WTC11 (cell line): ENCODE results near the gene CCL22.

ENCODE experiments used
- CTCF ChIP-seq: fragments of 200-600 bp; IDR thresholded peaks from 2 replicates; pipeline ENCODE4 v1.8.0; 2022; ENCODE audit warnings: antibody characterized with exemption
- NFATC4 ChIP-seq: fragments of 250-450 bp; sonication (Bioruptor Pico); IDR thresholded peaks from 2 replicates; pipeline ENCODE4 v1.9.0; 2021; ENCODE audit warnings: mild to moderate bottlenecking
- NFE2L1 ChIP-seq: sonication (generic); formaldehyde crosslinking; IDR thresholded peaks from 2 replicates; pipeline ENCODE4 v1.8.1; 2023; ENCODE audit warnings: missing genetic modification reagents
- NFYB ChIP-seq: sonication (generic); formaldehyde crosslinking; conservative IDR thresholded peaks from 2 replicates; pipeline ENCODE4 v1.8.0; 2022; ENCODE audit warnings: low read depth, missing genetic modification reagents
- USF2 ChIP-seq: sonication (generic); formaldehyde crosslinking; IDR thresholded peaks from 2 replicates; pipeline ENCODE4 v1.8.1; 2023; ENCODE audit warnings: mild to moderate bottlenecking, missing genetic modification reagents, moderate library complexity
- ZNF317 ChIP-seq: sonication (generic); formaldehyde crosslinking; IDR thresholded peaks from 2 replicates; pipeline ENCODE4 v1.8.1; 2023; ENCODE audit warnings: low read depth, mild to moderate bottlenecking, moderate library complexity, missing genetic modification reagents, borderline replicate concordance
- ZNF671 ChIP-seq: fragments of 250-450 bp; sonication (Bioruptor Pico); IDR thresholded peaks from 2 replicates; pipeline ENCODE4 v1.8.0; 2021; ENCODE audit warnings: mild to moderate bottlenecking
- TF ChIP-seq, protein P1 (sequence below): sonication (generic); formaldehyde crosslinking; IDR thresholded peaks from 2 replicates; pipeline ENCODE4 v1.8.1; 2023; ENCODE audit warnings: mild to moderate bottlenecking, missing genetic modification reagents, borderline replicate concordance
- TF ChIP-seq, protein P2 (sequence below): sonication (generic); formaldehyde crosslinking; IDR thresholded peaks from 2 replicates; pipeline ENCODE4 v1.8.1; 2022; ENCODE audit warnings: mild to moderate bottlenecking, missing genetic modification reagents, moderate library complexity, borderline replicate concordance
- TF ChIP-seq, protein P3 (sequence below): sonication (generic); formaldehyde crosslinking; IDR thresholded peaks from 2 replicates; pipeline ENCODE4 v1.8.1; 2023; ENCODE audit warnings: mild to moderate bottlenecking, missing genetic modification reagents
- TF ChIP-seq, protein P4 (sequence below): sonication (generic); formaldehyde crosslinking; IDR thresholded peaks from 2 replicates; pipeline ENCODE4 v1.8.0; 2022; ENCODE audit warnings: mild to moderate bottlenecking, missing genetic modification reagents
- TF ChIP-seq, protein P5 (sequence below): sonication (generic); formaldehyde crosslinking; IDR thresholded peaks from 2 replicates; pipeline ENCODE4 v1.8.1; 2022; ENCODE audit warnings: low read depth, mild to moderate bottlenecking, moderate library complexity, missing genetic modification reagents, borderline replicate concordance
- TF ChIP-seq, protein P6 (sequence below): sonication (generic); formaldehyde crosslinking; IDR thresholded peaks from 2 replicates; pipeline ENCODE4 v1.8.1; 2022; ENCODE audit warnings: low read depth, missing genetic modification reagents, borderline replicate concordance
- TF ChIP-seq, protein P7 (sequence below): sonication (generic); formaldehyde crosslinking; IDR thresholded peaks from 2 replicates; pipeline ENCODE4 v1.8.0; 2022; ENCODE audit warnings: mild to moderate bottlenecking, missing genetic modification reagents

GRCh38 chr16:57349212-57350031, 9.2 kb upstream of the CCL22 start:
- TF ChIP-seq, protein P1, sequence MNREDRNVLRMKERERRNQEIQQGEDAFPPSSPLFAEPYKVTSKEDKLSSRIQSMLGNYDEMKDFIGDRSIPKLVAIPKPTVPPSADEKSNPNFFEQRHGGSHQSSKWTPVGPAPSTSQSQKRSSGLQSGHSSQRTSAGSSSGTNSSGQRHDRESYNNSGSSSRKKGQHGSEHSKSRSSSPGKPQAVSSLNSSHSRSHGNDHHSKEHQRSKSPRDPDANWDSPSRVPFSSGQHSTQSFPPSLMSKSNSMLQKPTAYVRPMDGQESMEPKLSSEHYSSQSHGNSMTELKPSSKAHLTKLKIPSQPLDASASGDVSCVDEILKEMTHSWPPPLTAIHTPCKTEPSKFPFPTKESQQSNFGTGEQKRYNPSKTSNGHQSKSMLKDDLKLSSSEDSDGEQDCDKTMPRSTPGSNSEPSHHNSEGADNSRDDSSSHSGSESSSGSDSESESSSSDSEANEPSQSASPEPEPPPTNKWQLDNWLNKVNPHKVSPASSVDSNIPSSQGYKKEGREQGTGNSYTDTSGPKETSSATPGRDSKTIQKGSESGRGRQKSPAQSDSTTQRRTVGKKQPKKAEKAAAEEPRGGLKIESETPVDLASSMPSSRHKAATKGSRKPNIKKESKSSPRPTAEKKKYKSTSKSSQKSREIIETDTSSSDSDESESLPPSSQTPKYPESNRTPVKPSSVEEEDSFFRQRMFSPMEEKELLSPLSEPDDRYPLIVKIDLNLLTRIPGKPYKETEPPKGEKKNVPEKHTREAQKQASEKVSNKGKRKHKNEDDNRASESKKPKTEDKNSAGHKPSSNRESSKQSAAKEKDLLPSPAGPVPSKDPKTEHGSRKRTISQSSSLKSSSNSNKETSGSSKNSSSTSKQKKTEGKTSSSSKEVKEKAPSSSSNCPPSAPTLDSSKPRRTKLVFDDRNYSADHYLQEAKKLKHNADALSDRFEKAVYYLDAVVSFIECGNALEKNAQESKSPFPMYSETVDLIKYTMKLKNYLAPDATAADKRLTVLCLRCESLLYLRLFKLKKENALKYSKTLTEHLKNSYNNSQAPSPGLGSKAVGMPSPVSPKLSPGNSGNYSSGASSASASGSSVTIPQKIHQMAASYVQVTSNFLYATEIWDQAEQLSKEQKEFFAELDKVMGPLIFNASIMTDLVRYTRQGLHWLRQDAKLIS (CRISPR knock-in tag), result no peak
- TF ChIP-seq ZNF671 (CRISPR knock-in tag), result no peak
- TF ChIP-seq, protein P2, sequence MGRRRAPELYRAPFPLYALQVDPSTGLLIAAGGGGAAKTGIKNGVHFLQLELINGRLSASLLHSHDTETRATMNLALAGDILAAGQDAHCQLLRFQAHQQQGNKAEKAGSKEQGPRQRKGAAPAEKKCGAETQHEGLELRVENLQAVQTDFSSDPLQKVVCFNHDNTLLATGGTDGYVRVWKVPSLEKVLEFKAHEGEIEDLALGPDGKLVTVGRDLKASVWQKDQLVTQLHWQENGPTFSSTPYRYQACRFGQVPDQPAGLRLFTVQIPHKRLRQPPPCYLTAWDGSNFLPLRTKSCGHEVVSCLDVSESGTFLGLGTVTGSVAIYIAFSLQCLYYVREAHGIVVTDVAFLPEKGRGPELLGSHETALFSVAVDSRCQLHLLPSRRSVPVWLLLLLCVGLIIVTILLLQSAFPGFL (CRISPR knock-in tag), result no peak
- TF ChIP-seq ZNF317 (CRISPR knock-in tag), result no peak
- TF ChIP-seq, protein P3, sequence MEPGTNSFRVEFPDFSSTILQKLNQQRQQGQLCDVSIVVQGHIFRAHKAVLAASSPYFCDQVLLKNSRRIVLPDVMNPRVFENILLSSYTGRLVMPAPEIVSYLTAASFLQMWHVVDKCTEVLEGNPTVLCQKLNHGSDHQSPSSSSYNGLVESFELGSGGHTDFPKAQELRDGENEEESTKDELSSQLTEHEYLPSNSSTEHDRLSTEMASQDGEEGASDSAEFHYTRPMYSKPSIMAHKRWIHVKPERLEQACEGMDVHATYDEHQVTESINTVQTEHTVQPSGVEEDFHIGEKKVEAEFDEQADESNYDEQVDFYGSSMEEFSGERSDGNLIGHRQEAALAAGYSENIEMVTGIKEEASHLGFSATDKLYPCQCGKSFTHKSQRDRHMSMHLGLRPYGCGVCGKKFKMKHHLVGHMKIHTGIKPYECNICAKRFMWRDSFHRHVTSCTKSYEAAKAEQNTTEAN (CRISPR knock-in tag), result no peak
- TF ChIP-seq, protein P4, sequence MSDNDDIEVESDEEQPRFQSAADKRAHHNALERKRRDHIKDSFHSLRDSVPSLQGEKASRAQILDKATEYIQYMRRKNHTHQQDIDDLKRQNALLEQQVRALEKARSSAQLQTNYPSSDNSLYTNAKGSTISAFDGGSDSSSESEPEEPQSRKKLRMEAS (CRISPR knock-in tag), result no peak
- no peak for TF ChIP-seq CTCF
- no peak for TF ChIP-seq USF2 (CRISPR knock-in tag)
- no peak for TF ChIP-seq NFATC4 (CRISPR knock-in tag)
- TF ChIP-seq, protein P5, sequence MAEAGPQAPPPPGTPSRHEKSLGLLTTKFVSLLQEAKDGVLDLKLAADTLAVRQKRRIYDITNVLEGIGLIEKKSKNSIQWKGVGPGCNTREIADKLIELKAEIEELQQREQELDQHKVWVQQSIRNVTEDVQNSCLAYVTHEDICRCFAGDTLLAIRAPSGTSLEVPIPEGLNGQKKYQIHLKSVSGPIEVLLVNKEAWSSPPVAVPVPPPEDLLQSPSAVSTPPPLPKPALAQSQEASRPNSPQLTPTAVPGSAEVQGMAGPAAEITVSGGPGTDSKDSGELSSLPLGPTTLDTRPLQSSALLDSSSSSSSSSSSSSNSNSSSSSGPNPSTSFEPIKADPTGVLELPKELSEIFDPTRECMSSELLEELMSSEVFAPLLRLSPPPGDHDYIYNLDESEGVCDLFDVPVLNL, result no peak
- TF ChIP-seq NFE2L1, result no peak
- TF ChIP-seq, protein P6, sequence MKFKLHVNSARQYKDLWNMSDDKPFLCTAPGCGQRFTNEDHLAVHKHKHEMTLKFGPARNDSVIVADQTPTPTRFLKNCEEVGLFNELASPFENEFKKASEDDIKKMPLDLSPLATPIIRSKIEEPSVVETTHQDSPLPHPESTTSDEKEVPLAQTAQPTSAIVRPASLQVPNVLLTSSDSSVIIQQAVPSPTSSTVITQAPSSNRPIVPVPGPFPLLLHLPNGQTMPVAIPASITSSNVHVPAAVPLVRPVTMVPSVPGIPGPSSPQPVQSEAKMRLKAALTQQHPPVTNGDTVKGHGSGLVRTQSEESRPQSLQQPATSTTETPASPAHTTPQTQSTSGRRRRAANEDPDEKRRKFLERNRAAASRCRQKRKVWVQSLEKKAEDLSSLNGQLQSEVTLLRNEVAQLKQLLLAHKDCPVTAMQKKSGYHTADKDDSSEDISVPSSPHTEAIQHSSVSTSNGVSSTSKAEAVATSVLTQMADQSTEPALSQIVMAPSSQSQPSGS (CRISPR knock-in tag), result no peak
- no peak for TF ChIP-seq NFYB
- TF ChIP-seq, protein P7, sequence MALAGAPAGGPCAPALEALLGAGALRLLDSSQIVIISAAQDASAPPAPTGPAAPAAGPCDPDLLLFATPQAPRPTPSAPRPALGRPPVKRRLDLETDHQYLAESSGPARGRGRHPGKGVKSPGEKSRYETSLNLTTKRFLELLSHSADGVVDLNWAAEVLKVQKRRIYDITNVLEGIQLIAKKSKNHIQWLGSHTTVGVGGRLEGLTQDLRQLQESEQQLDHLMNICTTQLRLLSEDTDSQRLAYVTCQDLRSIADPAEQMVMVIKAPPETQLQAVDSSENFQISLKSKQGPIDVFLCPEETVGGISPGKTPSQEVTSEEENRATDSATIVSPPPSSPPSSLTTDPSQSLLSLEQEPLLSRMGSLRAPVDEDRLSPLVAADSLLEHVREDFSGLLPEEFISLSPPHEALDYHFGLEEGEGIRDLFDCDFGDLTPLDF (CRISPR knock-in tag), result no peak
